ENCODE results near the gene ATP2C2.

Gene ATP2C2

GRCh38 chr16:84404936-84405639 lies 36.8 kb downstream of the ATP2C2 start:
- no peak overlapping the region for H3K27ac Mint-ChIP-seq
- no peak for DNase-seq (ENCODE audit: low spot score in 2 of 2)
- no peak for ATAC-seq (ENCODE audit: low read depth)
- H3K4me1 Mint-ChIP-seq: no peaks in the 10 kb centered on the region
- H3K9me3 Mint-ChIP-seq: peaks cover 1% of the 10 kb centered on the region
- H3K36me3 Mint-ChIP-seq: no peaks in the 10 kb centered on the region
- H3K4me3 Mint-ChIP-seq: no peak overlapping the region
- peaks cover 21% of the 10 kb centered on the region for H3K27me3 Mint-ChIP-seq

- DNase-seq (ENCODE audit: low spot score in 2 of 2) (no peak), ATAC-seq (ENCODE audit: low read depth) (no peak)
- no peaks in the 10 kb centered on the region for H3K9me3 Mint-ChIP-seq
- H3K36me3 Mint-ChIP-seq: no peaks in the 10 kb centered on the region
- H3K27me3 Mint-ChIP-seq: peaks cover 23% of the 10 kb centered on the region
- no peak overlapping the region for H3K27ac Mint-ChIP-seq
- H3K4me3 Mint-ChIP-seq: no peak overlapping the region
- H3K4me1 Mint-ChIP-seq: no peaks in the 10 kb centered on the region
Measured at GRCh38 chr16:84406006-84406963, 37.9 kb downstream of the ATP2C2 start.

GRCh38 chr16:84407588-84408313 lies 39.4 kb downstream of the ATP2C2 start:
- DNase-seq (ENCODE audit: low spot score in 2 of 2) (no peak), ATAC-seq (ENCODE audit: low read depth) (no peak)
- H3K36me3 Mint-ChIP-seq: no peaks in the 10 kb centered on the region
- no peak overlapping the region for H3K4me3 Mint-ChIP-seq
- H3K9me3 Mint-ChIP-seq: no peaks in the 10 kb centered on the region
- no peak overlapping the region for H3K27ac Mint-ChIP-seq
- H3K4me1 Mint-ChIP-seq: no peaks in the 10 kb centered on the region
- H3K27me3 Mint-ChIP-seq: peaks cover 26% of the 10 kb centered on the region

- no peaks in the 10 kb centered on the region for H3K4me1 Mint-ChIP-seq
- H3K27me3 Mint-ChIP-seq: peaks cover 26% of the 10 kb centered on the region
- H3K9me3 Mint-ChIP-seq: no peaks in the 10 kb centered on the region
- no peak overlapping the region for H3K4me3 Mint-ChIP-seq
- DNase-seq (ENCODE audit: low spot score in 2 of 2) (no peak), ATAC-seq (ENCODE audit: low read depth) (no peak)
- H3K36me3 Mint-ChIP-seq: no peaks in the 10 kb centered on the region
- no peak overlapping the region for H3K27ac Mint-ChIP-seq
Measured at GRCh38 chr16:84408314-84408690, 40.0 kb downstream of the ATP2C2 start.

GRCh38 chr16:84408856-84409255 lies 40.5 kb downstream of the ATP2C2 start:
- Mint-ChIP-seq H3K36me3 (no peaks in the 10 kb centered on the region), H3K27ac (no peak overlapping the region), H3K4me1 (no peaks in the 10 kb centered on the region), H3K27me3 (peaks cover 26% of the 10 kb centered on the region), H3K4me3 (no peak overlapping the region), H3K9me3 (no peaks in the 10 kb centered on the region)
- ATAC-seq (ENCODE audit: low read depth) (no peak), DNase-seq (ENCODE audit: low spot score in 2 of 2) (no peak)

- H3K27ac Mint-ChIP-seq: no peak overlapping the region
- no peaks in the 10 kb centered on the region for H3K36me3 Mint-ChIP-seq
- no peaks in the 10 kb centered on the region for H3K9me3 Mint-ChIP-seq
- no peak overlapping the region for H3K4me3 Mint-ChIP-seq
- no peak for DNase-seq (ENCODE audit: low spot score in 2 of 2)
- ATAC-seq (ENCODE audit: low read depth): no peak
- H3K4me1 Mint-ChIP-seq: no peaks in the 10 kb centered on the region
- peaks cover 18% of the 10 kb centered on the region for H3K27me3 Mint-ChIP-seq
Measured at GRCh38 chr16:84410361-84411138, 42.2 kb downstream of the ATP2C2 start.

- no peaks in the 10 kb centered on the region for H3K4me1 Mint-ChIP-seq
- DNase-seq (ENCODE audit: low spot score in 2 of 2) (no peak), ATAC-seq (ENCODE audit: low read depth) (no peak)
- no peak overlapping the region for H3K27ac Mint-ChIP-seq
- peaks cover 18% of the 10 kb centered on the region for H3K27me3 Mint-ChIP-seq
- H3K36me3 Mint-ChIP-seq: no peaks in the 10 kb centered on the region
- no peaks in the 10 kb centered on the region for H3K9me3 Mint-ChIP-seq
- no peak overlapping the region for H3K4me3 Mint-ChIP-seq
Measured at GRCh38 chr16:84411768-84412167, 43.4 kb downstream of the ATP2C2 start.

GRCh38 chr16:84412262-84412661 lies 43.9 kb downstream of the ATP2C2 start:
- H3K4me3 Mint-ChIP-seq: no peak overlapping the region
- H3K27ac Mint-ChIP-seq: no peak overlapping the region
- DNase-seq (ENCODE audit: low spot score in 2 of 2) (no peak), ATAC-seq (ENCODE audit: low read depth) (no peak)
- no peaks in the 10 kb centered on the region for H3K4me1 Mint-ChIP-seq
- H3K27me3 Mint-ChIP-seq: peaks cover 14% of the 10 kb centered on the region
- no peaks in the 10 kb centered on the region for H3K9me3 Mint-ChIP-seq
- no peaks in the 10 kb centered on the region for H3K36me3 Mint-ChIP-seq

GRCh38 chr16:84413244-84414004 lies 45.1 kb downstream of the ATP2C2 start:
- no peaks in the 10 kb centered on the region for H3K9me3 Mint-ChIP-seq
- no peaks in the 10 kb centered on the region for H3K4me1 Mint-ChIP-seq
- peaks cover 13% of the 10 kb centered on the region for H3K27me3 Mint-ChIP-seq
- H3K4me3 Mint-ChIP-seq: no peak overlapping the region
- no peak for ATAC-seq (ENCODE audit: low read depth)
- no peak for DNase-seq (ENCODE audit: low spot score in 2 of 2)
- no peaks in the 10 kb centered on the region for H3K36me3 Mint-ChIP-seq
- no peak overlapping the region for H3K27ac Mint-ChIP-seq

- ATAC-seq (ENCODE audit: low read depth) (no peak), DNase-seq (ENCODE audit: low spot score in 2 of 2) (no peak)
- peaks cover 18% of the 10 kb centered on the region for H3K27me3 Mint-ChIP-seq
- H3K4me1 Mint-ChIP-seq: no peaks in the 10 kb centered on the region
- no peaks in the 10 kb centered on the region for H3K9me3 Mint-ChIP-seq
- no peaks in the 10 kb centered on the region for H3K36me3 Mint-ChIP-seq
- no peak overlapping the region for H3K4me3 Mint-ChIP-seq
- H3K27ac Mint-ChIP-seq: no peak overlapping the region
Measured at GRCh38 chr16:84414789-84415326, 46.5 kb downstream of the ATP2C2 start.

- no peak overlapping the region for H3K27ac Mint-ChIP-seq
- no peaks in the 10 kb centered on the region for H3K9me3 Mint-ChIP-seq
- H3K36me3 Mint-ChIP-seq: no peaks in the 10 kb centered on the region
- H3K4me3 Mint-ChIP-seq: no peak overlapping the region
- DNase-seq (ENCODE audit: low spot score in 2 of 2) (no peak), ATAC-seq (ENCODE audit: low read depth) (no peak)
- peaks cover 3% of the 10 kb centered on the region for H3K4me1 Mint-ChIP-seq
- peaks cover 21% of the 10 kb centered on the region for H3K27me3 Mint-ChIP-seq
Measured at GRCh38 chr16:84416407-84417321, 48.3 kb downstream of the ATP2C2 start.
